HG02938 (cell line): ENCODE results near the gene LAS1L.
"Not testable (repeated sequence)": the region's sequence is repeated elsewhere in the genome, so short reads cannot be mapped to it uniquely, and the experiment has no call there.

Source experiments
- ATAC-seq: cut with Tn5 transposase; IDR thresholded peaks from one replicate; pipeline ENCODE4 v1.9.1; 2021; ENCODE audit warnings: mild to moderate bottlenecking, moderate library complexity; ENCODE audit not compliant: unreplicated experiment

The LAS1L gene

GRCh38 chrX:65534450-65535292 is at the start of gene LAS1L:
Gene LAS1L, minus strand, starts transcription at chrX:65534787. Its CDS starts 72 bp downstream, at chrX:65534715.
- peak; percentile 99 for ATAC-seq

DNA sequence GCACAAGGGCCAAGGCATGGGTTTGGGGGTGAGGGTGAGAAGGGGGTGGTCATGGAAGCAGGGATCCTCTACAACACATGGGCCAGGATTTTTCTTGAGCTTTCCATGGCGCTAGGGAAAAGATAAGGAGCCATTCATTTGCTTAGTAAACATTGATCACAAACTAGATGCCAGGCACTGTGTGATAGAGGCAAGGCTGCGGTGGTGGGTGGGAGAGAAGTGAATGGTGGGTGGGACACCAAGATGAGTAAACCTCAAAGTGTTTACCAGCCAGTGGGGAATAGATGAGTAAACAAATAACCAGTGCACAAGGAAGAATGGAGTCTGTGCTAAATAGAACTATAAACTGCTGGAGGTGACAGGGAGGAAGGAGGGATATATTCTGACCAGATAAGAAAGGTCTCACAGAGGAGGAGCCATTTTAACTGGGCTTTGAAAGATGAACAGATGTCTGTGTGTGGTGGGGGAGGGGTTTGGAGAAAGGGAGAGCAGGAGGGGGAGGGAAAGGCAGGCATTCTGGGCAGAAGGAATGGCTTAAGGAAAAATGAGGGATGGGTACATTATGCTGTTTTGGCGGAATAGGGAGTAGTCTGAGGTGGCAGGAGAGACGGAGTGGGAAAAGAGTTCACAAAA is 48.0 kb upstream of the LAS1L start:
- no peak for ATAC-seq

DNA sequence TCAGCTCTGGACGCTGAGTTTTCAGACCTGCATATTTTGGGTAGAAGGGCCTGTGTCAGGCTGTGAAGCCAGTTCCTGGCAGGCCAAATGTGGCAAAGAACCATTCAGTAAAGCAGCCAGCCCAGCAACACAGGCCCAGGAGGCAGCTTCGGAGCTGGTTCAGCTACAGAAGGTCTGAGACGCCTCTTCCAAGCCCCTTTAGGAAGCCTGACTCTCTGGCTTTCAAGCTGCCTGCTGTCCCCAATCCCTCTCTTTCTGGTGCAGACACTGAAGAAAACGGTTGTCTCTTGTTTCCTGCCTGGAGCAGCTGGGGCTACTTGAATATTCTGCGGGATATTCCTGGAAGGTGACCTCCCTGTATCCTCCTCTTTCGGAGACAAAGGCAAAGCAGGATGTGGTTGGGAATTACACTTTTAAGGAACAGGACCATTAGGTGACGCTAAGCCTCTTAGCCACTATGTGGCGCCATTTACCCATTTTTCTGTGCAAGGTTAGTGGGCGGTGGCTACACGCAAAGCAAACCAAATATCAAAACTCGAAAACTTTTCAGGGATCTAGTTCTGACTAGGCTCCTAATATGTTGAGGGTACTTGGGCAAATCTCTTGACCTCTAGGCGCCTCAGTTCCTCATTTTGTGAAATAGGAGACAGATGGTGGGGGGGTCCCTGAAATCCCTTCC is 47.2 kb upstream of the LAS1L start:
- ATAC-seq: peak; percentile 91

DNA sequence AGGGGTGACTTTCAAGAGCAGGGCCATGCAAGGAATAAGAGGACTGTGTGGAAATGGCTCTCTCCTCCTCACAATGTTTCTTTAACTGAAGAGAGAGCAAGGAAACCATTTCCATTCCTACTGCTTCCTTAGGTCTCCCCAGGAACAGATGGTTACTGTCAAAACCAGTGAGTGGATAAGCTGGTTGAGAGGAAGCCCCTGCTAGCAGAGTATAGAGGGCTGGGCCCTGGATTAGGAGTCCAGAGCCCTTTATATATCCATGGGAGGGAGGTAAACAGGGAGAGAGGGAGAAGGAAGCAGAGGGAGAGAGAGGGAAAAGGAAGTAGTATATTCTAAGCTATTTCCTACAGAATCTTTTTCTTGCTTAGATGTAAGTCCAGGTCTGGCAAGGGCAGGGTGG is 43.8 kb upstream of the LAS1L start:
- ATAC-seq: no peak

DNA sequence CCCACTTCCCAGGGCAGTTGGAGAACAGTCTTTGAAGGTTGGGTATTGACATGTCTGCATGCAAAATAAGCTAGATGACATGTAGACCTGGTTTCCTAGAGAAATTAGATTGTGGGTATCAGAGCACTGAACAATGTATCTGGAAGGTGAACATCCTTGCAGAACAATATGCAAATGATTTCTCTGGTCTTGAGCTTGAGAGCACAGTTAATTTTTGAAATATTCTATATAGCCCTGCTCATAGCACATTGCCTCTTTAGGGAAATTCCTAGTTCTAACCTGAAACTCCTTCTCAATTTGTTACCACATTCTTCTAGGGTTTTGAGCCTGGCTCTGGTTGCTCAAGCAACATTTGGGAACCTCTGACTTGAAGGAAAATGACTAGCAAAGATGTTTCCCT is 41.6 kb upstream of the LAS1L start:
- no peak for ATAC-seq

DNA sequence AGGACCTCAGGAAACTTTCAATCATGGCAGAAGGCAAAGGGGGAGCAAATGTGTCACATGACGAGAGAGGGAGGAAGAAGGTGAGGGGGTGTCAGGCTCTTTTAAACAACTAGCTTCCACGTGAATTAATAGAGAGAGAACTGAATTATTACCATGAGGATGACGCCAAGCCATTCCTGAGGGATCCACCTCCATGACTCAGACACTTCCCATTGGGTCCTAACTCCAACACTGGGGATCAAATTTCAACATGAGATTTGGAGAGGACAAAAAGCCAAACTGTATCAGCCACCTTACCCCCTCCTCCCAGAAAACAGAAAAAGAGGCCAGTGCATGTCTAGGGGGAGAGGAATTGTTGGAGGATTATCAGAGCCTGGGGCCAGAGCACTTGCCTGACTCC is 40.4 kb upstream of the LAS1L start:
- no peak for ATAC-seq

DNA sequence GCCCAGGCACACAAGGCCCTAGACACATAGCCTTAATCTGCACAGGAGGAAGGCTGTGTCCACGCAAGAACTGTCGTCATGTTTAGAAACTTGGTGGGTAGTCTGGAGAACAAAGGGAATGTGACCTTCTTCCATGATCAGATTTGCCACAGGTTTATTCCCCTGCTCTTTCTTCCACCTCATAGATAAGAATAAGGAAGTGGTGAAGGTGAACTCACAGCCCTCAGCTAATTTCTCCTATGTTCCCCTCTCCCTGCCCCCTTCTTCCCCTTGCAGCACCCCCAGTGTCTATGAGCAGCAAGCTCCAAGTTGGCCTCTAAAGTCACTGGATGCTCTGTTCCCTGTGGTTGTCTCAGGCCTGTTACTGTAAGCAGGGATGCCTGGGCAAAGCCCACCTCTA is 39.8 kb upstream of the LAS1L start:
- no peak for ATAC-seq

GRCh38 chrX:65572971-65573370 is 38.4 kb upstream of the LAS1L start:
- no peak for ATAC-seq

- ATAC-seq: not testable (repeated sequence)
Measured at GRCh38 chrX:65562850-65563249, 28.3 kb upstream of the LAS1L start.

- ATAC-seq: no peak
Measured at GRCh38 chrX:65551489-65552339, 17.1 kb upstream of the LAS1L start.

DNA sequence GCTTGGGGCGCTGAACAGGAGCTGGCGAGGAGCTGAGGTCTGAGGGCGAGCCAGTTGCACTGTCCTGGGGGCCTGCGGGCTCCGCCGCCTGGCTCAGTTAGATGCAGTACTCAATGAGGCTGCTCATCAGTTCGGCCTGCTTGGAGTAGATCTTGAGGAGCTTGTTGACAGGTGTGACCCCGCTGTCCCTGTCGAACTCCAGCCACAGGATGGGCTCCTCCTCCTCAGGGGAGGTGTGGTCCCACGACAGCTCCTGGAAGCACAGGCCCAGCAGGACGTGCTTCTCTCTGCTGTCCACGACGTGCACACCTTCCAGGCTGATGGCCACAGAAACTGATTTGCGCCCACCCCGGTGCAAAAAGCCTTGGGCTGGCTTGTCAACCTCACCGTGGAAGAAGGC is 16.5 kb upstream of the LAS1L start:
- ATAC-seq: no peak

DNA sequence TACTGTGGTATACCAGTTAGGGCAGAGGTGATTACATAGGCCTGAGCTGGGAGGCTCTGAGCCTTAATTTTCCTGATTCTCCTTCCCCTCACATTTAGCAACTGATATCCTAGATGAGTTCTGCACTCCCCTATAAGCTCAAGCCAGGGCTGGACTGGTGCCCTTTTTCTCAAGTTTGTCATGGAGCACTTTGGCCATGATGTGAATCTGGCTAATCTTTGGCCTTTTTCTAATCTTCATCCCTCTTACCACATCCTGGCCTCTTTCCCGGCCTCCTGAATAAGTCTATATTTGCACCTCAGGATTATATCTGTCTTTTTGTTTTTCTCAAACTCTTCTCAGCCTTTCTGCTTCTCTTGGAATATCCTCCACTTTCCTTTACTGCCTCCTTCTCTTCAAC is 10.9 kb upstream of the LAS1L start:
- no peak for ATAC-seq

DNA sequence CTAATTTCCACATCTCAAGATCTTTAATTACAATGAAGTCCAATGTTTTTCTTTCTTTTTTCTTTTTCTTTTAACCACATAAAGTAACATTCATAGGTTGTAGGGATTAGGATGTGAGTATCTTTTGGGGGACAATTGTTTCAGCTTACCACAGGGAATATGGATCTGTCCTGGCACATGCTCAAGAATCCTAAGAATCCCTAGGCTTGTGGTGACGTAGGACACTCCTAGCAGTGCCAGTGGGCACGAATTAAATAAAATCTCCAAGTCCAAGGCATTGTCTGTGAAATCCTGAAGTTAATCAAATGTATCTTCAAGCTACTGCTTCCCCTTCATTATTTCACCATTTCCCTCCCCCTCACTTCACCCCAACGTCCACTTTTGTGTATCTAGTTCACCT is 2.6 kb upstream of the LAS1L start:
- no peak for ATAC-seq

- no peak for ATAC-seq
Measured at GRCh38 chrX:65536291-65536690, 1.7 kb upstream of the LAS1L start.

GRCh38 chrX:65532016-65532415 is 2.6 kb downstream of the LAS1L start:
- no peak for ATAC-seq

- ATAC-seq: no peak
Measured at GRCh38 chrX:65528705-65529340, 5.8 kb downstream of the LAS1L start.

GRCh38 chrX:65528293-65528692 is 6.3 kb downstream of the LAS1L start:
- ATAC-seq: no peak

- ATAC-seq: no peak
Measured at GRCh38 chrX:65524139-65524538, 10.4 kb downstream of the LAS1L start.

DNA sequence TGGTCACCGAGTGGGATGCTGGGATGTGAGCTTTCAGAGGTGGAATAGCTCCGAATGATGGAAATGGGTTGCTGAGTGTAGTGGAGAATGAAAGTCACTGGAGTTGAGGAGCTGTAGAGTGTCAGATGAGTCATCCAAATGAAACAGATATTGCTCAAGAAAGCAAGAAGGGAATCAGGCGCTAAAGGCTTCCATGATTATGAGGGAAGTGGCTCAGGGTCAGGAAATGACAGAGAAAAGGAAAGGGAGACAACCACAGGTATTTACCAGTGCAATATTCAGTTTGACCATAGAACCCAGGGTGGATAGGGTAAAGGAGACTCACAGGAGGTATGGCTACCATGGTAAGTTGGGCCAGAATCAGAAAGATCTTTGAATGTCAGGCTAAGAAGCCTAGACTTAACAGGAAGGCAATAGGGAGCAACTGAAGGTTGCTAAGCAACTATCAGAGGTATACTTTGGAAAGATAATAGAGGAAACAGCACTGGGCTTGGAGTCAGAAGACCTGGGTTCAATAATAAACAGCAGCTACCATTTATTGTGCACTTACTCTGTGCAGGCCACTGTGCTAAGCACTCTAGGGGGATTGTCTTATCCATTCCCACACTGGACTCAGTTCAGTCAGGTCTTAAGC is 11.7 kb downstream of the LAS1L start:
- ATAC-seq: no peak

DNA sequence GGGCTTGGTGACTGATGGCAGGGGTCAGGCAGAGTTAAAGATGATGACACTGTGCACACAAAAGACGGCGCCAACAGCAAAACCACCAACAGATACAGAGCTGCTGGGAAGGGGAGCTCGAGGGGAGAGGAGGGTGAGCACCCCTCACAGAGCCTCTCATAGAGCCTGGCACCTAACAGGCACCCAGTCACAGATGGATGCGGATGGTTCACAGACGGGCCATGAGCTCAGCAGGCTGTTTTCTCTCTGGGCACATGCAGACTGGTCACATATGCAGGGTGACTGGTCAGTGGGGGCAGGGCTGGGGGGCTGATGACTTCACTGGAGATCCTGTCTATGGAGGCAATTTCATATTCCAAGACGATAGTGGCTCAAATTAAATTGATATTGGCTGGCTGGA is 15.1 kb downstream of the LAS1L start:
- ATAC-seq: not testable (repeated sequence)
